ENCODE measurements around the gene KBTBD8. TPM values are rescaled to one million over a fixed set of nuclear protein-coding genes. Genes with fewer than 3 reads are reported as not detected.
A peak's percentile ranks its signal among the peaks of the same experiment; 100 is the strongest.

Gene KBTBD8
- total RNA-seq, 1 donor from 2014 or later = 1.5 TPM

DNA sequence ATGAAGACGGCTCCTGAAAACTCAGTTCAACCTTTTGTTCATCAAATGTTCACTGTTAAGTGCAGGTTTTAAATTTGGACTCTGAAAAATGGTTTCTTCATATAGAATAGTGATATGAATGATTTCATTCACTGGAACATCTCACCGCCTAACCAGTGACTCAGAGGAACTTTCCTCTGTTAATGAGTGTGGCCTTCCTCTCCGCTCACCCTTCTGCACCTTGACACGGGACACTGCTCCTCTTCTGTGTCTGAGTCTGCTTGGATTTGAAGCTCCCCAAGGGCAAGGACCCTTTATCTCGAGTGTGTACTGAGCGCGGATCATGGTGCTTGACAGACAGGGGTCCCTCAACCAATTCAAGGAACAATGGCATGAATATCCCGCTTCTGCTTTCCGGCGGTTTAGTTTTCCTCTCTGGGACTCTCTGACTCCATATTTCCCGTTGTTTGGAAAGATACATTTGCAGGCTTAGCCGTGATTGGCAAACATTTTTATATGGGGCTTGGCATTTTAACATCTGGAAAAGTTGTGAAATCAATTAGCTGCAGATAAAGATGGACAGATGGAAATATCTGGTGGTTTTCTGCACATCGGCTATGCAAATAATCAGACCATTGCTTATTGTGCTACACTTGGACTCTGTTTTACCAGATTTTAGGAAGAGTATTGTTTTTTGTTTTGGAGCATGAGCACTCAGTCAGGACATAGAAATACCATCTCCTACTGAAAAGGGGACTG, 20.9 kb downstream of the KBTBD8 start:
- Mint-ChIP-seq H3K9me3 (no peaks in the 10 kb centered on the region), H3K4me3 (no peak overlapping the region), H3K4me1 (peaks cover 35% of the 10 kb centered on the region), H3K36me3 (no peaks in the 10 kb centered on the region), H3K27ac (no peak overlapping the region), H3K27me3 (ENCODE audit: low read depth) (no peaks in the 10 kb centered on the region)
- TF ChIP-seq, protein P1, sequence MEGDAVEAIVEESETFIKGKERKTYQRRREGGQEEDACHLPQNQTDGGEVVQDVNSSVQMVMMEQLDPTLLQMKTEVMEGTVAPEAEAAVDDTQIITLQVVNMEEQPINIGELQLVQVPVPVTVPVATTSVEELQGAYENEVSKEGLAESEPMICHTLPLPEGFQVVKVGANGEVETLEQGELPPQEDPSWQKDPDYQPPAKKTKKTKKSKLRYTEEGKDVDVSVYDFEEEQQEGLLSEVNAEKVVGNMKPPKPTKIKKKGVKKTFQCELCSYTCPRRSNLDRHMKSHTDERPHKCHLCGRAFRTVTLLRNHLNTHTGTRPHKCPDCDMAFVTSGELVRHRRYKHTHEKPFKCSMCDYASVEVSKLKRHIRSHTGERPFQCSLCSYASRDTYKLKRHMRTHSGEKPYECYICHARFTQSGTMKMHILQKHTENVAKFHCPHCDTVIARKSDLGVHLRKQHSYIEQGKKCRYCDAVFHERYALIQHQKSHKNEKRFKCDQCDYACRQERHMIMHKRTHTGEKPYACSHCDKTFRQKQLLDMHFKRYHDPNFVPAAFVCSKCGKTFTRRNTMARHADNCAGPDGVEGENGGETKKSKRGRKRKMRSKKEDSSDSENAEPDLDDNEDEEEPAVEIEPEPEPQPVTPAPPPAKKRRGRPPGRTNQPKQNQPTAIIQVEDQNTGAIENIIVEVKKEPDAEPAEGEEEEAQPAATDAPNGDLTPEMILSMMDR (IDR thresholded peaks at IDR 0.05; ENCODE audit: unreplicated experiment) = no peak
- DNase-seq (ENCODE audit: low spot score in 2 of 2, unreplicated experiment in 2 of 2) = no peak

DNA sequence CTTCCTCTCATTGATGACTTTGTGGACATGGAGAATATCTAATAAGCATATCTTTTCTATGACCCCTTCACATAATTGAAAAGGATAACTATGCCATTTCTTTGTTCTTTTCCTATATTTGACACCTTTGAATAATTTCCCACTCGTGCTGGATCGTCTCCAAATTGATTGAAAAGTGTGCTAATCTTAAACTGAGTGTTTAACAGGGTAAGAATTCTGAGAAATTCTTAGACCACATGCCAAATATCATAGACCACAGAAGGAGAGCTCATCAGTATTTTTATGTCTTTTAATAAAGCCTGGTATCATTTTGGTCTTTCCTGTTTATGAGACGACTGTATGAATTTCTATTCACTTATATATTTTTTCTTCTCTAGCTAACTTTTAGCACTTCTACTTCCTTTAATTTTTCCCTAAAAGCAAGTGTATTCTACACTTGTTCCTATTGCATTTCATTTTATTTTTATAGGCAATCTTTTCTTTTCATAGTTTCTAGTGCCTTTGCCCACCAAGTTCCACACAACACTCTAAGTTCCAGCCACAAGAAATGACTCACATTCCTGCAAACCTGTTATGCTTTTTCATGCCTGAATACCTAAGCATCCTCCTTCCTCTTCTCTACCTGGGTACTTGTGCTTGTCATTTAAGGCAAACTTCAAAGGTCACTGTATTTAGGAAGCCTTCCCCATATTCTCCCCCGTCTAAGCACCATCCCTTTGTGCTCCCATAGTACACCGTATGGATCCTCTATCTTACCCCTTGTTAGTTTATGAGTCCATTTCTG, 30.1 kb downstream of the KBTBD8 start:
- Mint-ChIP-seq H3K27me3 (ENCODE audit: low read depth) (no peaks in the 10 kb centered on the region), H3K36me3 (no peaks in the 10 kb centered on the region), H3K4me3 (no peak overlapping the region), H3K4me1 (peaks cover 21% of the 10 kb centered on the region), H3K27ac (no peak overlapping the region), H3K9me3 (no peaks in the 10 kb centered on the region)
- TF ChIP-seq, protein P1 (IDR thresholded peaks at IDR 0.05; ENCODE audit: unreplicated experiment) = no peak
- DNase-seq (ENCODE audit: low spot score in 2 of 2, unreplicated experiment in 2 of 2) = no peak

DNA sequence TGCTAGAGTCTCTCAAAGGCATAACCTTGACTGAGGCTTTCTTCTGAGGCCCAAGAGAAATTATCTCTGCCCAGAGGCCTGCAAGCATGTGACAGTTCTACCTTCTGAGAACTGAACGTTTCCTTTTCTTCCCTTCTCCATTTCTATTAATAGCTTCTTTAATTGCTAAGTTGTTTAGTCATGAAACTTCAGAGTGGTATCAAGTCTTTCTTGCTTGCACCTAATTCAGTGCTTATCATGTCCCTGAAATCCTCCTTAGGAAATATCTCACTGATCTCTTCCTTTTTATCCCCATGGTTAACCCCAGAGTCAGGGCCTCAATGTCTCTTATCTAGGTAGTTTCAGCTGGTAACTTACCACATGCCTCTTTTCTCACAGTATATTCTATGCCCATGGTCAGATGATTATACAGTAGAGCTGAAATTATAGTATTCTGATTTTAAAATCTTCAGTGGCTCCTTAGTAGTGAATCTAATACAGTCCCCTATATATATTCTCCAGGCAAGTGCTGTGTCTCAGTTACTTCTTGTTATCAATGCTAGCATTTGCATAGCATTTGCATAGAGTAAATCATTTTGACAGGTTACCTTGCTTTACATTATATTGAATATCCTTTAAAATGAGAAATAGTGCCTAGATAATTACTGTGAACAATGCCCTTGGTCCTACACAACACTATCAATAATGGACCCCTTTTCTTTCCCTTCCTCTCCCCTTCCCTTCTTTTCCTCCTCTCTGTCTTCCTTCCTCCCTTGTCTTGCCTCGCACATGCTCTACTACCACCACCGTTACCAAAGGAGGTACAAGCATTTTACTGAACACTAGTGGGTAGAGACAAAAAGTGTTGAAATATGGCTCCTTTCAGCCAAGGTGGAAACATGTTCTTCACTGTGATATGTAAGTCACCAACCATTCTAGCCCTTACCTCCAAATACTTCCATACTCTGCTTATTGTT, 33.0 kb downstream of the KBTBD8 start:
- Mint-ChIP-seq H3K4me1 (peaks cover 26% of the 10 kb centered on the region), H3K36me3 (no peaks in the 10 kb centered on the region), H3K27me3 (ENCODE audit: low read depth) (no peaks in the 10 kb centered on the region), H3K27ac (peak overlapping the region; percentile 1), H3K4me3 (no peak overlapping the region), H3K9me3 (no peaks in the 10 kb centered on the region)
- TF ChIP-seq, protein P1 (IDR thresholded peaks at IDR 0.05; ENCODE audit: unreplicated experiment) = no peak
- DNase-seq (ENCODE audit: low spot score in 2 of 2, unreplicated experiment in 2 of 2) = no peak

DNA sequence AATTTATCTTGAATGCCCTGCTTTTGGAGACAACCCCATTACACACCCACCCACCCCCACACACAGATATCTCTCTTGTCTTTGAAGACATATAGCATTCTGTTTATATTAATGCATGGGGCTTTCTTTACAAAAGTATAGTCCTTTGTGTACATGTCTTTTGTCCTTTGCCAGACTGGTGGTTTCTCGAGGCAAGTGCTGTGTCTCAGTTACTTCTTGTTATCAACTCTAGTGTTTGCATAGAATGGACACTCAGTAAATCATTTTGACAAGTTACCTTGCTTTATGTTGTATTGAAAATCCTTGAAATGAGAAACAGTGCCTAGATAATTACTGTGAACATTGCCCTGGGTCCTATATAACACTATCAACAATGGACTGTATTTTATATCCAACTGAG, 33.9 kb downstream of the KBTBD8 start:
- H3K4me1 Mint-ChIP-seq = peaks cover 26% of the 10 kb centered on the region
- DNase-seq (ENCODE audit: low spot score in 2 of 2, unreplicated experiment in 2 of 2) = no peak
- TF ChIP-seq, protein P1 (IDR thresholded peaks at IDR 0.05; ENCODE audit: unreplicated experiment) = no peak
- H3K9me3 Mint-ChIP-seq = no peaks in the 10 kb centered on the region
- H3K27ac Mint-ChIP-seq = no peak overlapping the region
- H3K4me3 Mint-ChIP-seq = no peak overlapping the region
- H3K36me3 Mint-ChIP-seq = no peaks in the 10 kb centered on the region
- H3K27me3 Mint-ChIP-seq (ENCODE audit: low read depth) = no peaks in the 10 kb centered on the region

DNA sequence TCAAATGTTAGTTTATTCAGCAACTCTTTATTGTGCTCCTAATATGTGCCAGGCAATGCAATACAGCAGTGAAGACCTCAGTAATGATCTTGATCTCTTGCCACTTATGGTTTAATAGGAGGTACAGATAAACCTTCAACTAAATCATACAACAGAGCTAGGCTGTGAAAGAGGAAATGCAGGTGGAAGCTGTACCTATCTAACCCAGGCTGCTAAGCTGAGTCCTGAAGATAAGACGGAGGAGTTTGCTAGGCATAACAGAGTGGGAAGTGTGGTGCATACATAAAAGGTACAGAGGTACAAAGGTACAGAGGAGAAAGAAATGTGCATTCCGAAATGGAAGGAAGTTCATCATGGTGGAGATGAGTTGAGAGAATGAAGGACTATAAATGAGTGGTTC, 35.0 kb downstream of the KBTBD8 start:
- Mint-ChIP-seq H3K36me3 (no peaks in the 10 kb centered on the region), H3K27ac (no peak overlapping the region), H3K4me3 (no peak overlapping the region), H3K9me3 (no peaks in the 10 kb centered on the region), H3K27me3 (ENCODE audit: low read depth) (no peaks in the 10 kb centered on the region), H3K4me1 (peaks cover 26% of the 10 kb centered on the region)
- no peak for DNase-seq (ENCODE audit: low spot score in 2 of 2, unreplicated experiment in 2 of 2)
- TF ChIP-seq, protein P1 (IDR thresholded peaks at IDR 0.05; ENCODE audit: unreplicated experiment) = no peak
